Mammary epithelial cell (primary cell): ENCODE results near the gene UAP1.
"Not testable (repeated sequence)": the region's sequence is repeated elsewhere in the genome, so short reads cannot be mapped to it uniquely, and the experiment has no call there.

ENCODE experiments used
- CTCF ChIP-seq, 2 donors: IDR thresholded peaks in 1 of 2; conservative IDR thresholded peaks in 1 of 2; 2 replicates each; pipeline ENCODE4 v1.5.1; 2011 to 2012; ENCODE audit warnings: inconsistent platforms in 2 of 2, low read length in 2 of 2, mild to moderate bottlenecking in 2 of 2, control low read depth in 1 of 2, low read depth in 1 of 2; ENCODE audit not compliant: insufficient read depth in 1 of 2; ENCODE audit errors: extremely low read depth in 1 of 2
- EZH2 ChIP-seq: IDR thresholded peaks from 2 replicates; pipeline ENCODE4 v1.6.1; 2012; ENCODE audit warnings: low read length, inconsistent platforms, borderline replicate concordance

- TF ChIP-seq CTCF (conservative IDR thresholded peaks at IDR 0.05 in 1 of 2, IDR thresholded peaks at IDR 0.05 in 1 of 2; ENCODE audit: extremely low read depth in 1 of 2, insufficient read depth in 1 of 2, low read depth in 1 of 2, low read length in 2 of 2); EZH2: not testable (repeated sequence)
Measured at GRCh38 chr1:162585101-162585500, 23.6 kb downstream of the UAP1 start.
